HepG2 (cell line): ENCODE data around the gene CHEK2. TPM values are rescaled to one million over a fixed set of nuclear protein-coding genes. Genes with fewer than 3 reads are reported as not detected.

ENCODE experiments used
- DRAP1 ChIP-seq: IDR thresholded peaks from 2 replicates; pipeline ENCODE4 v1.6.1; 2016; ENCODE audit warnings: missing genetic modification reagents, missing compliant biosample characterization
- ESRRA ChIP-seq: sonication (generic); formaldehyde crosslinking; IDR thresholded peaks from 2 replicates; pipeline ENCODE4 v1.5.1; 2020; ENCODE audit warnings: mild to moderate bottlenecking, low read depth, missing genetic modification reagents
- ETV6 ChIP-seq: sonication (generic); formaldehyde crosslinking; conservative IDR thresholded peaks from 2 replicates; pipeline ENCODE4 v1.4.0; 2020; ENCODE audit warnings: missing genetic modification reagents
- FOXP1 ChIP-seq, 2 experiments: fragments of 450-650 bp in 1 of 2; IDR thresholded peaks; 2 replicates each; pipeline ENCODE4 v1.6.1; 2017 to 2018; ENCODE audit warnings: antibody characterized with exemption in 1 of 2
- HNF1A ChIP-seq, 2 experiments: sonication (generic) in 1 of 2; formaldehyde crosslinking in 1 of 2; IDR thresholded peaks; 2 replicates each; pipeline versions ENCODE4 v1.4.0 to v1.6.1; 2016 to 2020; ENCODE audit warnings: borderline replicate concordance in 1 of 2, low read depth in 1 of 2, mild to moderate bottlenecking in 1 of 2, missing genetic modification reagents in 1 of 2
- KDM6A ChIP-seq: IDR thresholded peaks from 2 replicates; pipeline ENCODE4 v1.6.1; 2016; ENCODE audit warnings: low read depth
- KLF15 ChIP-seq: sonication (generic); formaldehyde crosslinking; IDR thresholded peaks from 2 replicates; pipeline ENCODE4 v1.8.1; 2023; ENCODE audit warnings: borderline replicate concordance, mild to moderate bottlenecking, inconsistent platforms, missing genetic modification reagents, mixed read lengths
- MAZ ChIP-seq, 2 experiments: sonication (generic) in 1 of 2; formaldehyde crosslinking in 1 of 2; IDR thresholded peaks; 2 replicates each; pipeline versions ENCODE4 v1.5.0 to v1.6.1; 2012 to 2020; ENCODE audit warnings: low read depth in 2 of 2, mild to moderate bottlenecking in 2 of 2, borderline replicate concordance in 1 of 2, improper control_type of control experiment in 1 of 2, low read length in 1 of 2, missing genetic modification reagents in 1 of 2, moderate library complexity in 1 of 2
- MLLT10 ChIP-seq: sonication (generic); formaldehyde crosslinking; IDR thresholded peaks from 2 replicates; pipeline ENCODE4 v1.4.0; 2020; ENCODE audit warnings: missing genetic modification reagents
- MYC ChIP-seq: sonication (generic); formaldehyde crosslinking; IDR thresholded peaks from 2 replicates; pipeline ENCODE4 v1.9.0; 2021; ENCODE audit warnings: missing genetic modification reagents, borderline replicate concordance
- MYPOP ChIP-seq: sonication (generic); formaldehyde crosslinking; IDR thresholded peaks from 2 replicates; pipeline ENCODE4 v1.8.1; 2023; ENCODE audit warnings: mild to moderate bottlenecking, moderate library complexity, missing genetic modification reagents
- POLR2AphosphoS5 ChIP-seq: IDR thresholded peaks from 2 replicates; pipeline ENCODE4 v1.6.1; 2012; ENCODE audit warnings: low read depth, low read length
- RELA ChIP-seq: sonication (generic); formaldehyde crosslinking; IDR thresholded peaks from 2 replicates; pipeline ENCODE4 v1.4.0; 2020; ENCODE audit warnings: missing genetic modification reagents
- ZMYM3 ChIP-seq: sonication (generic); formaldehyde crosslinking; IDR thresholded peaks from 2 replicates; pipeline ENCODE4 v1.5.1; 2020; ENCODE audit warnings: mild to moderate bottlenecking, missing genetic modification reagents
- ZNF225 ChIP-seq: sonication (generic); formaldehyde crosslinking; IDR thresholded peaks from 2 replicates; pipeline ENCODE4 v1.4.0; 2020; ENCODE audit warnings: mild to moderate bottlenecking, missing genetic modification reagents
- ZNF263 ChIP-seq: sonication (generic); formaldehyde crosslinking; IDR thresholded peaks from 2 replicates; pipeline ENCODE4 v1.4.0; 2020; ENCODE audit warnings: missing genetic modification reagents
- ZNF276 ChIP-seq: sonication (generic); formaldehyde crosslinking; IDR thresholded peaks from 2 replicates; pipeline ENCODE4 v1.4.0; 2020; ENCODE audit warnings: mild to moderate bottlenecking, low read depth, missing genetic modification reagents
- ZNF556 ChIP-seq: sonication (generic); formaldehyde crosslinking; IDR thresholded peaks from 2 replicates; pipeline ENCODE4 v1.4.0; 2020; ENCODE audit warnings: mild to moderate bottlenecking, missing genetic modification reagents, borderline replicate concordance
- ZNF747 ChIP-seq: sonication (generic); formaldehyde crosslinking; IDR thresholded peaks from 2 replicates; pipeline ENCODE4 v1.8.1; 2023; ENCODE audit warnings: missing genetic modification reagents, mild to moderate bottlenecking, borderline replicate concordance
- ZNF773 ChIP-seq: sonication (generic); formaldehyde crosslinking; IDR thresholded peaks from 2 replicates; pipeline ENCODE4 v1.4.0; 2020; ENCODE audit warnings: missing genetic modification reagents, borderline replicate concordance
- polyA plus RNA-seq, 8 experiments: library from polyadenylated mRNA; depleted of rRNA in 3 of 8; stranded (reverse) in 7 of 8; unstranded in 1 of 8; fragments of >200 nt; fragmentation: Illumina TruSeq in 4 of 8; extraction: Trizol in 4 of 8; gene quantifications; 2 replicates each; pipeline versions ENCODE4 v1.2.1 to v1.2.3, GENCODE V29; 2011 to 2016; ENCODE audit warnings: low read depth in 4 of 8, missing spikeins in 1 of 8, mixed read lengths in 1 of 8; ENCODE audit not compliant: insufficient read depth in 1 of 8
- total RNA-seq, 5 experiments: library from RNA; depleted of rRNA; stranded (reverse); fragments of >200 nt; fragmentation: Illumina TruSeq; extraction: Trizol; gene quantifications; 2 replicates each; pipeline ENCODE4 v1.2.3, GENCODE V29; 2016; ENCODE audit warnings: low read depth in 1 of 5

The CHEK2 gene
- total and polyA plus RNA-seq, 2 of the 13 experiments (the other 11 are each of a cell fraction or from before 2014, with no cell fraction given): 27.0 to 40.5 TPM

- no peak; the same call in 1 of the 2 replicates for TF ChIP-seq ESRRA (CRISPR knock-in tag)
- TF ChIP-seq DRAP1 (CRISPR knock-in tag): peak; percentile 83
- no peak for TF ChIP-seq MYPOP (CRISPR knock-in tag)
- TF ChIP-seq MAZ (IDR thresholded peaks at IDR 0.05; ENCODE audit: borderline replicate concordance, low read depth, low read length): 0 out of 2 replicates have a peak, but pooled peaks have one; percentile 43
- peak; percentile 81; the same call in 1 of the 2 replicates for TF ChIP-seq MAZ (CRISPR knock-in tag; IDR thresholded peaks at IDR 0.05; ENCODE audit: low read depth)
- 0 out of 2 replicates have a peak, but pooled peaks have one; percentile 55 for TF ChIP-seq ZNF556
- peak; percentile 68; the same call in 1 of the 2 replicates for TF ChIP-seq ZNF225
- 0 out of 2 replicates have a peak, but pooled peaks have one; percentile 8 for TF ChIP-seq ZNF747 (CRISPR knock-in tag)
- peak; percentile 50; the same call in 1 of the 2 replicates for TF ChIP-seq ZNF263 (CRISPR knock-in tag)
- 0 out of 2 replicates have a peak, but pooled peaks have one; percentile 33 for TF ChIP-seq ZNF276 (CRISPR knock-in tag)
- no peak; the same call in 1 of the 2 replicates for TF ChIP-seq ZNF773 (CRISPR knock-in tag)
- TF ChIP-seq HNF1A (IDR thresholded peaks at IDR 0.05; ENCODE audit: low read depth): no peak
- peak; percentile 63; the same call in 1 of the 2 replicates for TF ChIP-seq HNF1A (CRISPR knock-in tag; IDR thresholded peaks at IDR 0.05; ENCODE audit: borderline replicate concordance)
- peak; percentile 58; the same call in 1 of the 2 replicates for TF ChIP-seq KLF15 (CRISPR knock-in tag)
- no peak for TF ChIP-seq FOXP1 (IDR thresholded peaks at IDR 0.05)
- peak; percentile 80 for TF ChIP-seq FOXP1 (CRISPR knock-in tag; IDR thresholded peaks at IDR 0.05)
- peak; percentile 89 for TF ChIP-seq POLR2AphosphoS5
- TF ChIP-seq MLLT10 (CRISPR knock-in tag): no peak
- TF ChIP-seq MYC (CRISPR knock-in tag): peak; percentile 52; the same call in 1 of the 2 replicates
- TF ChIP-seq ZMYM3 (CRISPR knock-in tag): peak; percentile 53
- no peak for TF ChIP-seq KDM6A (CRISPR knock-in tag)
- TF ChIP-seq RELA (CRISPR knock-in tag): peak; percentile 77; the same call in 1 of the 2 replicates
- 0 out of 2 replicates have a peak, but pooled peaks have one; percentile 43 for TF ChIP-seq ETV6 (CRISPR knock-in tag)
These were observed 31.2 kb upstream of the CHEK2 start, which contains the start of gene CCDC117 (continued) for GRCh38 chr22:28772633-28773460.
